HCT116 (cell line): Measurements from ENCODE around the gene SPPL2B. TPM values are rescaled to one million over a fixed set of nuclear protein-coding genes. Genes with fewer than 3 reads are reported as not detected.

Source experiments
- ATAC-seq: fragments of 200-7000 bp; cut with Tn5 transposase; 2 replicates; pipeline ENCODE4 v1.9.1; 2020; ENCODE audit warnings: mild to moderate bottlenecking, moderate library complexity
- BruUV-seq: library from RNA; stranded (reverse); fragments of 400-500 nt; replicated peaks from 2 replicates; lab custom pipeline; 2021; lab: Mats Ljungman, UMichigan
- CTCF ChIA-PET: fragments of 300-600 bp; sonication (Branson Sonifier 250); formaldehyde crosslinking; loops from one replicate; lab custom pipeline; 2021; ENCODE audit warnings: antibody characterized with exemption; lab: Charles Lee
- POLR2A ChIA-PET: fragments of 300-600, 350-600 bp; sonication (Branson Sonifier 250); formaldehyde crosslinking; loops from one replicate; lab custom pipeline; 2021; ENCODE audit warnings: antibody characterized with exemption; lab: Charles Lee
- RAD21 ChIA-PET, 2 experiments: fragments of 300-600 bp; sonication (Branson Sonifier 250); formaldehyde crosslinking; loops; one replicate each; lab custom pipeline; 2023; ENCODE audit warnings: low total read pairs in 2 of 2; ENCODE audit not compliant: uncharacterized antibody in 2 of 2, unreplicated experiment in 2 of 2, low non-redundant PET in 1 of 2; lab: Charles Lee
- DNase-seq: peaks from one replicate; pipeline ENCODE4 v3.0.0-alpha.2; 2010; ENCODE audit warnings: low read depth, low spot score
- H2AFZ ChIP-seq: fragments of 200-600 bp; shearing (Covaris generic), sonication (generic); 2 replicates; pipeline ENCODE4 v1.6.1; 2017; ENCODE audit warnings: low read depth, mixed run types, mixed read lengths, antibody characterized with exemption, low read length; ENCODE audit not compliant: poor library complexity, severe bottlenecking
- H3K27ac ChIP-seq: 2 replicates; pipeline ENCODE4 v1.5.1; 2012; ENCODE audit warnings: low read depth, low read length
- H3K27me3 ChIP-seq: fragments of 200-600 bp; sonication (generic); 2 replicates; pipeline ENCODE4 v1.6.1; 2016; ENCODE audit warnings: mixed run types, low read length, mixed read lengths; ENCODE audit not compliant: insufficient read depth
- H3K36me3 ChIP-seq, 2 experiments: fragments of 200-500 bp in 1 of 2; fragments of 200-600 bp in 1 of 2; sonication (Bioruptor generic) in 1 of 2; sonication (generic) in 1 of 2; 2 replicates each; pipeline versions ENCODE4 v1.5.1 to v1.6.1; 2014 to 2016; ENCODE audit warnings: low read length in 2 of 2, inconsistent platforms in 1 of 2, mixed read lengths in 1 of 2, mixed run types in 1 of 2; ENCODE audit not compliant: insufficient read depth in 2 of 2, control insufficient read depth in 1 of 2
- H3K4me1 ChIP-seq, 2 experiments: fragments of 200-600 bp in 1 of 2; sonication (generic) in 1 of 2; 2 replicates each; pipeline versions ENCODE4 v1.5.1 to v1.6.1; 2012 to 2017; ENCODE audit warnings: low read length in 2 of 2, inconsistent platforms in 1 of 2, mild to moderate bottlenecking in 1 of 2, mixed read lengths in 1 of 2, mixed run types in 1 of 2, moderate library complexity in 1 of 2; ENCODE audit not compliant: insufficient read depth in 2 of 2, control insufficient read depth in 1 of 2
- H3K4me2 ChIP-seq: fragments of 200-600 bp; sonication (generic); 2 replicates; pipeline ENCODE4 v1.6.1; 2017; ENCODE audit warnings: mixed run types, low read length, mixed read lengths
- H3K4me3 ChIP-seq, 2 experiments: fragments of 200-600 bp in 1 of 2; sonication (generic) in 1 of 2; replicated peaks in 1 of 2; 2 replicates each; pipeline ENCODE4 v1.5.1; 2011 to 2016; ENCODE audit warnings: low read length in 2 of 2, control low read depth in 1 of 2, low read depth in 1 of 2, mild to moderate bottlenecking in 1 of 2, mixed read lengths in 1 of 2, mixed run types in 1 of 2
- H3K79me2 ChIP-seq: fragments of 200-600 bp; sonication (generic); 2 replicates; pipeline ENCODE4 v1.6.1; 2017; ENCODE audit warnings: mild to moderate bottlenecking, mixed run types, low read length, moderate library complexity, mixed read lengths; ENCODE audit not compliant: insufficient read depth
- H3K9ac ChIP-seq: fragments of 200-600 bp; sonication (generic); 2 replicates; pipeline ENCODE4 v1.6.1; 2016; ENCODE audit warnings: low read length, mixed read lengths
- H3K9me2 ChIP-seq: fragments of 200-600 bp; sonication (generic), shearing (Covaris generic); 2 replicates; pipeline ENCODE4 v1.6.1; 2017; ENCODE audit warnings: mixed run types, mild to moderate bottlenecking, moderate library complexity; ENCODE audit not compliant: insufficient read depth
- H3K9me3 ChIP-seq, 2 experiments: fragments of 200-500 bp in 1 of 2; fragments of 200-600 bp in 1 of 2; sonication (Bioruptor generic) in 1 of 2; sonication (generic) in 1 of 2; 2 replicates each; pipeline ENCODE4 v1.6.1; 2014 to 2017; ENCODE audit warnings: low read length in 2 of 2, mixed read lengths in 2 of 2, inconsistent platforms in 1 of 2, low read depth in 1 of 2, mild to moderate bottlenecking in 1 of 2, mixed run types in 1 of 2, moderate library complexity in 1 of 2; ENCODE audit not compliant: control insufficient read depth in 1 of 2, insufficient read depth in 1 of 2
- H4K20me1 ChIP-seq: fragments of 200-600 bp; sonication (generic), shearing (Covaris generic); 2 replicates; pipeline ENCODE4 v1.6.1; 2017; ENCODE audit warnings: mixed run types, mild to moderate bottlenecking, moderate library complexity; ENCODE audit not compliant: insufficient read depth
- CBX3 ChIP-seq: IDR thresholded peaks from 2 replicates; pipeline ENCODE4 v1.6.1; 2012; ENCODE audit warnings: low read depth
- CEBPB ChIP-seq: IDR thresholded peaks from 2 replicates; pipeline ENCODE4 v1.6.1; 2012; ENCODE audit warnings: low read depth
- CTCF ChIP-seq, 3 experiments: fragments of 200-600 bp in 1 of 3; sonication (generic) in 1 of 3; IDR thresholded peaks in 2 of 3; conservative IDR thresholded peaks in 1 of 3; 2 replicates each; pipeline ENCODE4 v1.5.1; 2012 to 2017; ENCODE audit warnings: low read depth in 2 of 3, low read length in 2 of 3, antibody characterized with exemption in 1 of 3, borderline replicate concordance in 1 of 3, control low read depth in 1 of 3, mild to moderate bottlenecking in 1 of 3, mixed read lengths in 1 of 3, mixed run types in 1 of 3, moderate library complexity in 1 of 3; ENCODE audit not compliant: insufficient read depth in 1 of 3
- EGR1 ChIP-seq: IDR thresholded peaks from 2 replicates; pipeline ENCODE4 v1.6.1; 2012; ENCODE audit warnings: low read depth
- ELF1 ChIP-seq: IDR thresholded peaks from 2 replicates; pipeline ENCODE4 v1.6.1; 2012; ENCODE audit warnings: low read depth, borderline replicate concordance
- EZH2 ChIP-seq: fragments of 200-600 bp; sonication (generic); IDR thresholded peaks from 2 replicates; pipeline ENCODE4 v1.6.1; 2017; ENCODE audit warnings: antibody characterized with exemption, mixed run types
- FOSL1 ChIP-seq: IDR thresholded peaks from 2 replicates; pipeline ENCODE4 v1.6.1; 2012; ENCODE audit warnings: low read depth
- JUND ChIP-seq: IDR thresholded peaks from 2 replicates; pipeline ENCODE4 v1.6.1; 2012
- POLR2A ChIP-seq: IDR thresholded peaks from 2 replicates; pipeline ENCODE4 v1.7.0; 2011; ENCODE audit warnings: borderline replicate concordance; ENCODE audit not compliant: insufficient read depth, insufficient read length; ENCODE audit errors: extremely low read depth
- POLR2AphosphoS5 ChIP-seq: IDR thresholded peaks from 2 replicates; pipeline ENCODE4 v1.6.1; 2011; ENCODE audit warnings: mild to moderate bottlenecking, low read depth, low read length, moderate library complexity
- RAD21 ChIP-seq: IDR thresholded peaks from 2 replicates; pipeline ENCODE4 v1.6.1; 2012; ENCODE audit warnings: low read depth, mild to moderate bottlenecking
- REST ChIP-seq: IDR thresholded peaks from 2 replicates; pipeline ENCODE4 v1.6.1; 2012; ENCODE audit warnings: low read depth
- SIN3A ChIP-seq: IDR thresholded peaks from 2 replicates; pipeline ENCODE4 v1.6.1; 2012; ENCODE audit warnings: low read depth
- TCF7L2 ChIP-seq: IDR thresholded peaks from 2 replicates; pipeline ENCODE4 v1.7.0; 2011; ENCODE audit warnings: borderline replicate concordance, inconsistent platforms; ENCODE audit not compliant: insufficient read depth, insufficient read length; ENCODE audit errors: extremely low read depth
- YY1 ChIP-seq: IDR thresholded peaks from 2 replicates; pipeline ENCODE4 v1.6.1; 2011; ENCODE audit warnings: low read length, low read depth, moderate library complexity, mild to moderate bottlenecking; ENCODE audit not compliant: insufficient replicate concordance; ENCODE audit errors: extremely low read depth
- ZBTB33 ChIP-seq: IDR thresholded peaks from 2 replicates; pipeline ENCODE4 v1.6.1; 2011; ENCODE audit warnings: mild to moderate bottlenecking, low read length, moderate library complexity; ENCODE audit not compliant: insufficient replicate concordance; ENCODE audit errors: extremely low read depth
- ZFX ChIP-seq: fragments of 450-650 bp; IDR thresholded peaks from 2 replicates; pipeline ENCODE4 v1.6.1; 2017
- ZNF274 ChIP-seq: fragments of 200-500 bp; sonication (Bioruptor generic); IDR thresholded peaks from 2 replicates; pipeline ENCODE4 v1.6.1; 2014; ENCODE audit warnings: mild to moderate bottlenecking, low read depth, low read length, inconsistent platforms
- intact Hi-C: fragments of 100-400 bp; cut with micrococcal nuclease; formaldehyde crosslinking; loops from 2 replicates; pipeline ENCODE4 v1.10.0; 2022
- total RNA-seq: library from RNA; stranded (reverse); gene quantifications from one replicate; pipeline ENCODE4 v1.2.1, GENCODE V29; 2021; ENCODE audit not compliant: unreplicated experiment
- TF ChIP-seq, protein P1 (sequence below): IDR thresholded peaks from 2 replicates; pipeline ENCODE4 v1.6.1; 2012
- TF ChIP-seq, protein P2 (sequence below): IDR thresholded peaks from 2 replicates; pipeline ENCODE4 v1.6.1; 2012

The SPPL2B gene
- total RNA-seq, 1 experiment from 2014 or later: 83.1 TPM

GRCh38 chr19:2311093-2311492 is 17.4 kb upstream of the SPPL2B start:
- Histone ChIP-seq H3K4me3 (no peak overlapping the region), H3K79me2 (no peaks in the 10 kb centered on the region), H3K9ac (no peak overlapping the region), H3K27ac (no peak overlapping the region), H3K27me3 (no peaks in the 10 kb centered on the region), H3K9me3 (no peaks in the 10 kb centered on the region; a peak in 1 of 4 replicates), H2AFZ (no peak overlapping the region), H4K20me1 (no peaks in the 10 kb centered on the region), H3K9me2 (no peaks in the 10 kb centered on the region), H3K4me1 (peaks cover 7 to 12% of the 10 kb centered on the region in 2 experiments), H3K4me2 (no peak overlapping the region), H3K36me3 (no peaks in the 10 kb centered on the region)
- RAD21 ChIA-PET: no interaction called here
- DNase-seq (no peak), ATAC-seq (no peak)
- CTCF ChIA-PET: interaction anchor here (1.4 kb wide), 1 partner anchor 50 kb away, joined by 4 read pairs; no protein-coding TSS in a partner anchor
- TF ChIP-seq SIN3A: no peak
- TF ChIP-seq ZBTB33: no peak
- no peak for TF ChIP-seq POLR2A
- no peak for TF ChIP-seq EGR1
- TF ChIP-seq ZFX: no peak
- TF ChIP-seq YY1: no peak
- TF ChIP-seq CTCF (IDR thresholded peaks at IDR 0.05 in 2 of 3, conservative IDR thresholded peaks at IDR 0.05 in 1 of 3; ENCODE audit: borderline replicate concordance in 1 of 3, insufficient read depth in 1 of 3, low read depth in 2 of 3, low read length in 2 of 3): no peak
- no peak for TF ChIP-seq CEBPB
- TF ChIP-seq, protein P1, sequence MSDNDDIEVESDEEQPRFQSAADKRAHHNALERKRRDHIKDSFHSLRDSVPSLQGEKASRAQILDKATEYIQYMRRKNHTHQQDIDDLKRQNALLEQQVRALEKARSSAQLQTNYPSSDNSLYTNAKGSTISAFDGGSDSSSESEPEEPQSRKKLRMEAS: no peak
- TF ChIP-seq ELF1: no peak
- no peak for TF ChIP-seq TCF7L2
- no peak for TF ChIP-seq JUND
- no peak for TF ChIP-seq REST
- TF ChIP-seq EZH2: no peak
- TF ChIP-seq FOSL1: no peak
- TF ChIP-seq ZNF274: no peak
- TF ChIP-seq RAD21: no peak
- no peak for TF ChIP-seq POLR2AphosphoS5
- TF ChIP-seq, protein P2, sequence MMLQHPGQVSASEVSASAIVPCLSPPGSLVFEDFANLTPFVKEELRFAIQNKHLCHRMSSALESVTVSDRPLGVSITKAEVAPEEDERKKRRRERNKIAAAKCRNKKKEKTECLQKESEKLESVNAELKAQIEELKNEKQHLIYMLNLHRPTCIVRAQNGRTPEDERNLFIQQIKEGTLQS: no peak
- no peak for TF ChIP-seq CBX3
- intact Hi-C loops: no loop called here
- BruUV-seq: no TSS peak
- POLR2A ChIA-PET: no interaction called here
